ENCODE data around the gene ITSN1. TPM values are rescaled to one million over a fixed set of nuclear protein-coding genes. Genes with fewer than 3 reads are reported as not detected.

ITSN1 gene
- total RNA-seq, 1 donor from 2014 or later: 68.2 TPM

- no peak for DNase-seq (ENCODE audit: low spot score)
- Mint-ChIP-seq H3K4me3 (ENCODE audit: unreplicated experiment) (no peak overlapping the region), H3K27me3 (ENCODE audit: unreplicated experiment) (peaks cover 2% of the 10 kb centered on the region), H3K27ac (ENCODE audit: unreplicated experiment) (no peak overlapping the region), H3K36me3 (ENCODE audit: low read depth, unreplicated experiment) (no peaks in the 10 kb centered on the region), H3K4me1 (ENCODE audit: unreplicated experiment) (peaks cover 5% of the 10 kb centered on the region), H3K9me3 (ENCODE audit: unreplicated experiment) (no peaks in the 10 kb centered on the region)
- no peak for TF ChIP-seq CTCF (IDR thresholded peaks at IDR 0.05; ENCODE audit: unreplicated experiment)
Observed at GRCh38 chr21:33938381-33938780, 296.1 kb downstream of the ITSN1 start.

- peaks cover 5% of the 10 kb centered on the region for H3K4me1 Mint-ChIP-seq (ENCODE audit: unreplicated experiment)
- H3K4me3 Mint-ChIP-seq (ENCODE audit: unreplicated experiment): no peak overlapping the region
- no peak for DNase-seq (ENCODE audit: low spot score)
- H3K27ac Mint-ChIP-seq (ENCODE audit: unreplicated experiment): no peak overlapping the region
- peaks cover 2% of the 10 kb centered on the region for H3K27me3 Mint-ChIP-seq (ENCODE audit: unreplicated experiment)
- no peak for TF ChIP-seq CTCF (IDR thresholded peaks at IDR 0.05; ENCODE audit: unreplicated experiment)
- no peaks in the 10 kb centered on the region for H3K36me3 Mint-ChIP-seq (ENCODE audit: low read depth, unreplicated experiment)
- H3K9me3 Mint-ChIP-seq (ENCODE audit: unreplicated experiment): no peaks in the 10 kb centered on the region
Observed at GRCh38 chr21:33939226-33939625, 296.9 kb downstream of the ITSN1 start.

- no peak for TF ChIP-seq CTCF (IDR thresholded peaks at IDR 0.05; ENCODE audit: unreplicated experiment)
- DNase-seq (ENCODE audit: low spot score): no peak
- no peak overlapping the region for H3K4me3 Mint-ChIP-seq (ENCODE audit: unreplicated experiment)
- no peaks in the 10 kb centered on the region for H3K9me3 Mint-ChIP-seq (ENCODE audit: unreplicated experiment)
- no peak overlapping the region for H3K27ac Mint-ChIP-seq (ENCODE audit: unreplicated experiment)
- no peaks in the 10 kb centered on the region for H3K36me3 Mint-ChIP-seq (ENCODE audit: low read depth, unreplicated experiment)
- peaks cover 5% of the 10 kb centered on the region for H3K4me1 Mint-ChIP-seq (ENCODE audit: unreplicated experiment)
- H3K27me3 Mint-ChIP-seq (ENCODE audit: unreplicated experiment): peaks cover 2% of the 10 kb centered on the region
Observed at GRCh38 chr21:33940164-33940880, 298.0 kb downstream of the ITSN1 start.

- Mint-ChIP-seq H3K27me3 (ENCODE audit: unreplicated experiment) (peaks cover 2% of the 10 kb centered on the region), H3K4me3 (ENCODE audit: unreplicated experiment) (no peak overlapping the region), H3K9me3 (ENCODE audit: unreplicated experiment) (no peaks in the 10 kb centered on the region), H3K4me1 (ENCODE audit: unreplicated experiment) (peaks cover 5% of the 10 kb centered on the region), H3K36me3 (ENCODE audit: low read depth, unreplicated experiment) (no peaks in the 10 kb centered on the region), H3K27ac (ENCODE audit: unreplicated experiment) (peak overlapping the region; percentile 19)
- DNase-seq (ENCODE audit: low spot score): no peak
- TF ChIP-seq CTCF (IDR thresholded peaks at IDR 0.05; ENCODE audit: unreplicated experiment): no peak
Observed at GRCh38 chr21:33940881-33941245, 298.6 kb downstream of the ITSN1 start.

- H3K27ac Mint-ChIP-seq (ENCODE audit: unreplicated experiment): no peak overlapping the region
- no peak overlapping the region for H3K4me3 Mint-ChIP-seq (ENCODE audit: unreplicated experiment)
- H3K9me3 Mint-ChIP-seq (ENCODE audit: unreplicated experiment): no peaks in the 10 kb centered on the region
- H3K4me1 Mint-ChIP-seq (ENCODE audit: unreplicated experiment): peaks cover 6% of the 10 kb centered on the region
- H3K27me3 Mint-ChIP-seq (ENCODE audit: unreplicated experiment): peaks cover 2% of the 10 kb centered on the region
- TF ChIP-seq CTCF (IDR thresholded peaks at IDR 0.05; ENCODE audit: unreplicated experiment): no peak
- no peaks in the 10 kb centered on the region for H3K36me3 Mint-ChIP-seq (ENCODE audit: low read depth, unreplicated experiment)
- no peak for DNase-seq (ENCODE audit: low spot score)
Observed at GRCh38 chr21:33942426-33942825, 300.1 kb downstream of the ITSN1 start.
